GM23248 (cell line): Measurements from ENCODE around the gene HSFX1.

Source experiments
- EZH2 ChIP-seq: fragments of 200-600 bp; sonication (generic); IDR thresholded peaks from 2 replicates; pipeline ENCODE4 v1.6.1; 2018; ENCODE audit warnings: antibody characterized with exemption, mild to moderate bottlenecking; ENCODE audit not compliant: insufficient read depth, poor library complexity, severe bottlenecking
- EZH2phosphoT487 ChIP-seq: fragments of 200-600 bp; sonication (generic); IDR thresholded peaks from 2 replicates; pipeline ENCODE4 v1.6.1; 2018; ENCODE audit warnings: antibody characterized with exemption, moderate library complexity, mild to moderate bottlenecking, low read depth; ENCODE audit not compliant: insufficient read depth

DNA sequence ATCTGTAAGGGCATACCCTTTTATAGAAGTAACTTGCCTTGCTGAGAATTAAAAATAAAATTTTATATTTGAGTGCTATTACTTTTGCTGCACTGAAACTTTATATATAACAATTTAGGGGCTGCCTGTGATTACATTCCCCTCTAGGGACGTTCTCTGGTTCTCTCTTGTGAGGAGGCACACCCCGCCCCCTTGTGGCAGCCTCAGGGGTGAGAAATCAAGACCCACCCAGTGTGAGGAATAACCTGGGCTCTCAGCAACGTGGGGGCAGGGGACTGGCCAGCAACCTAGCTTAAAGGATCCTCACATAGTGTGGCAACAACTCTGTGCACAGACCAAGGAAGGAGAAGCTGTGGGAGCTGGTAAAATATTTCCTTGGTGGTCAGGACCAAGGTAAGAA, 51.6 kb downstream of the HSFX1 start:
- no peak for TF ChIP-seq EZH2phosphoT487
- no peak for TF ChIP-seq EZH2
